ENCODE results near the gene CRB2. TPM values are rescaled to one million over a fixed set of nuclear protein-coding genes. Genes with fewer than 3 reads are reported as not detected.

The CRB2 gene
- total RNA-seq, 2 experiments from 2014 or later = not detected

GRCh38 chr9:123320814-123321213 is 35.2 kb upstream of the CRB2 start:
- POLR2A ChIA-PET = interaction anchor here (1.0 to 1.8 kb wide), 2 partner anchors 16 to 19 kb away, joined by 4 to 5 read pairs; no protein-coding TSS in a partner anchor

GRCh38 chr9:123321616-123322272 is 34.3 kb upstream of the CRB2 start:
- Mint-ChIP-seq H3K36me3 (ENCODE audit: low read depth) (no peaks in the 10 kb centered on the region), H3K9me3 (ENCODE audit: insufficient read depth) (no peaks in the 10 kb centered on the region), H3K27me3 (ENCODE audit: low read depth) (peaks cover 2% of the 10 kb centered on the region), H3K4me1 (ENCODE audit: low read depth) (peaks cover 63% of the 10 kb centered on the region), H3K4me3 (no peak overlapping the region), H3K27ac (peak overlapping the region; percentile 98)
- no peak for ATAC-seq
- POLR2A ChIA-PET = interaction anchor here (0.6 to 2.9 kb wide), 4 partner anchors 17 to 50 kb away, joined by 3 to 43 read pairs (median 6); no protein-coding TSS in a partner anchor
- DNase-seq = no peak
- CTCF ChIA-PET = interaction anchor here (1.9 kb wide), 1 partner anchor 17 kb away, joined by 8 read pairs; no protein-coding TSS in a partner anchor

More at GRCh38 chr9:123320814-123321213, 35.2 kb upstream of the CRB2 start:
- CTCF ChIA-PET = interaction anchor here (0.6 to 2.0 kb wide), 4 partner anchors 11 to 34 kb away, joined by 3 to 6 read pairs (median 4); no protein-coding TSS in a partner anchor
- DNase-seq = no peak
- peaks cover 54% of the 10 kb centered on the region for H3K4me1 Mint-ChIP-seq (ENCODE audit: low read depth)
- H3K36me3 Mint-ChIP-seq (ENCODE audit: low read depth) = no peaks in the 10 kb centered on the region
- no peak for ATAC-seq
- H3K27me3 Mint-ChIP-seq (ENCODE audit: low read depth) = peaks cover 2% of the 10 kb centered on the region
- no peak overlapping the region for H3K4me3 Mint-ChIP-seq
- H3K27ac Mint-ChIP-seq = peak overlapping the region; percentile 98
- no peaks in the 10 kb centered on the region for H3K9me3 Mint-ChIP-seq (ENCODE audit: insufficient read depth)

- H3K9me3 Mint-ChIP-seq (ENCODE audit: insufficient read depth) = no peaks in the 10 kb centered on the region
- peak overlapping the region; percentile 98 for H3K27ac Mint-ChIP-seq
- ChIA-PET POLR2A (interaction anchor here (0.6 to 2.9 kb wide), 6 partner anchors 9 to 40 kb away, joined by 3 to 43 read pairs (median 5); no protein-coding TSS in a partner anchor), CTCF (interaction anchor here (1.0 to 2.1 kb wide), 5 partner anchors 17 to 54 kb away, joined by 3 to 9 read pairs (median 3); no protein-coding TSS in a partner anchor)
- DNase-seq (peak; percentile 84), ATAC-seq (peak; percentile 88)
- H3K27me3 Mint-ChIP-seq (ENCODE audit: low read depth) = no peaks in the 10 kb centered on the region
- H3K36me3 Mint-ChIP-seq (ENCODE audit: low read depth) = no peaks in the 10 kb centered on the region
- peak overlapping the region; percentile 47 for H3K4me3 Mint-ChIP-seq
- H3K4me1 Mint-ChIP-seq (ENCODE audit: low read depth) = peaks cover 63% of the 10 kb centered on the region
Observed at GRCh38 chr9:123322273-123323195, 33.5 kb upstream of the CRB2 start.

- Mint-ChIP-seq H3K9me3 (ENCODE audit: insufficient read depth) (no peaks in the 10 kb centered on the region), H3K4me1 (ENCODE audit: low read depth) (peaks cover 57% of the 10 kb centered on the region), H3K36me3 (ENCODE audit: low read depth) (no peaks in the 10 kb centered on the region), H3K27me3 (ENCODE audit: low read depth) (no peaks in the 10 kb centered on the region), H3K27ac (peak overlapping the region; percentile 98), H3K4me3 (peak overlapping the region; percentile 47)
- CTCF ChIA-PET = interaction anchor here (1.0 to 2.1 kb wide), 5 partner anchors 16 to 54 kb away, joined by 3 to 9 read pairs (median 3); no protein-coding TSS in a partner anchor
- DNase-seq = no peak
- no peak for ATAC-seq
- POLR2A ChIA-PET = interaction anchor here (0.6 to 2.9 kb wide), 7 partner anchors 10 to 260 kb away, joined by 3 to 43 read pairs (median 4); no protein-coding TSS in a partner anchor
Observed at GRCh38 chr9:123323196-123324013, 32.6 kb upstream of the CRB2 start.

DNA sequence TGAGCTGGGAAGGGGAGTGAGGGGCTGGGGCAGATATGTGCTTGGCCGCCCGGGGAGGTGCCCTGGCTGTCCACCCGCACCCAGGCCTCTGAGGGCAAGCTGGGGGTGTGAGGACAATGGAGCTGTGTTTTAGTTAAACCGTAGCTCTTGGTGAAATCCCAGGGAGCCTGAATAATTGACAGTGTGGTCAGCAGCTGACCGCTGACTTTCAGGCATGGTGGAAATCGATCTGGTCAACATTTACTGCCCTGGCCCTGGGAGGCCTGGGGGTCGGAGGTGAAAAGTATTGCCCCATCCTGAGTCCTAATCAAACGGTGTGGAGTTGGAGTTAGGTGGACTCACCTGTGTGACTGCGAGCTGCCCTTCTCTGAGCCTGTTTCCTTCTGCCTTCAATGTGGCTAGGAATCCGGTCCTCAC is 31.2 kb upstream of the CRB2 start:
- H3K4me3 Mint-ChIP-seq = no peak overlapping the region
- peak overlapping the region; percentile 17 for H3K27ac Mint-ChIP-seq
- peaks cover 59% of the 10 kb centered on the region for H3K4me1 Mint-ChIP-seq (ENCODE audit: low read depth)
- DNase-seq = no peak
- no peaks in the 10 kb centered on the region for H3K9me3 Mint-ChIP-seq (ENCODE audit: insufficient read depth)
- ChIA-PET POLR2A (interaction anchor here (0.6 to 1.2 kb wide), 2 partner anchors 20 to 65 kb away, joined by 3 read pairs; no protein-coding TSS in a partner anchor), CTCF (interaction anchor here (3.3 kb wide), 1 partner anchor 15 kb away, joined by 14 read pairs; no protein-coding TSS in a partner anchor)
- H3K36me3 Mint-ChIP-seq (ENCODE audit: low read depth) = no peaks in the 10 kb centered on the region
- H3K27me3 Mint-ChIP-seq (ENCODE audit: low read depth) = no peaks in the 10 kb centered on the region
- ATAC-seq = no peak

DNA sequence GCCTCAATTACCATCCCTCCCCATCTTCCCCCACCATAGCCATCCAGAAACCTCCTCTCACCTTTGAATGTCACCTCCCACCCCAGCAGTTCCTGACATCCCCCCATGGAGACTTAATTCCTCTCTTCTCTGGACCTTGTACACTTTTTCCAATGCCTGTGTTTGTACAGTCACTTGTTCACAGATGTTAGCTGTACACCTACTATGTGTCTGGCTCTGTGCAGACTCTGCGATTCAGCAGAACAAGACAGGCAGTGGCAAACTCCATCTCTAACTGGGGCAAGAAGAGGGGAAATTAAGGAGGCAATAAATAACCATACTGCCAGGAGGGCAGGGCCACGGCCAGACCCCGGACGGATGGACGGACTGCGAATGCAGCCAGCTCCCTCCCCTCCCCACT is 29.8 kb upstream of the CRB2 start:
- peaks cover 58% of the 10 kb centered on the region for H3K4me1 Mint-ChIP-seq (ENCODE audit: low read depth)
- peak overlapping the region; percentile 30 for H3K27ac Mint-ChIP-seq
- no peaks in the 10 kb centered on the region for H3K27me3 Mint-ChIP-seq (ENCODE audit: low read depth)
- POLR2A ChIA-PET = interaction anchor here (1.0 kb wide), 1 partner anchor 14 kb away, joined by 4 read pairs; no protein-coding TSS in a partner anchor
- no peaks in the 10 kb centered on the region for H3K9me3 Mint-ChIP-seq (ENCODE audit: insufficient read depth)
- no peak overlapping the region for H3K4me3 Mint-ChIP-seq
- CTCF ChIA-PET = interaction anchor here (1.2 to 3.3 kb wide), 2 partner anchors 13 to 29 kb away, joined by 4 to 14 read pairs; no protein-coding TSS in a partner anchor
- no peak for ATAC-seq
- no peaks in the 10 kb centered on the region for H3K36me3 Mint-ChIP-seq (ENCODE audit: low read depth)
- no peak for DNase-seq

DNA sequence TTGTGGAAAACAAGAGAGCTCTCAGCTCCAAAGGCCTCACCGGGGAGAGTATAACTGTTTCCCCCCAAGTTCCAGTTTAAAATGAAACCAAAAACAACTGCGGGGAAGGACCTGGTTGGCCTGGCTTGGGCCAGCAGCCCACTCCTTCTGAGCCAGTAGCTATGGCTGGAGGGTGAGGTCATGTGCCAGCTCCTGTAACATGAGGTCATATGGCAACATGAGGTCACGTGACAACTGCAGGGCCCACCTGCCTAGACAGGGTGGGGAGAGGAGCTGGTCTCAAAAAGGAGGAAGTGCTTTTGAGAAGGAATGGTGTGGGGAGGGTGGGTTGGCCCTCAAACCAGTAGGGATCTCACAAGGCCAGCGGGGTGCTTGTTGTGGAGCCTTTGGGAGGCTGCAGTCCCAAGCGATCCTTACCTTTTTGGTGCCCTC is 29.3 kb upstream of the CRB2 start:
- H3K36me3 Mint-ChIP-seq (ENCODE audit: low read depth) = no peaks in the 10 kb centered on the region
- no peaks in the 10 kb centered on the region for H3K9me3 Mint-ChIP-seq (ENCODE audit: insufficient read depth)
- POLR2A ChIA-PET = interaction anchor here (1.0 kb wide), 1 partner anchor 13 kb away, joined by 4 read pairs; no protein-coding TSS in a partner anchor
- ATAC-seq = no peak
- peaks cover 53% of the 10 kb centered on the region for H3K4me1 Mint-ChIP-seq (ENCODE audit: low read depth)
- no peak overlapping the region for H3K27ac Mint-ChIP-seq
- CTCF ChIA-PET = interaction anchor here (1.2 to 3.3 kb wide), 2 partner anchors 13 to 28 kb away, joined by 4 to 14 read pairs; no protein-coding TSS in a partner anchor
- H3K4me3 Mint-ChIP-seq = no peak overlapping the region
- no peak for DNase-seq
- no peaks in the 10 kb centered on the region for H3K27me3 Mint-ChIP-seq (ENCODE audit: low read depth)

GRCh38 chr9:123327697-123328100 is 28.3 kb upstream of the CRB2 start:
- POLR2A ChIA-PET = interaction anchor here (0.9 kb wide), 1 partner anchor 12 kb away, joined by 7 read pairs; no protein-coding TSS in a partner anchor
- CTCF ChIA-PET = interaction anchor here (3.3 kb wide), 1 partner anchor 12 kb away, joined by 14 read pairs; no protein-coding TSS in a partner anchor
- peak overlapping the region; percentile 31 for H3K27ac Mint-ChIP-seq
- H3K9me3 Mint-ChIP-seq (ENCODE audit: insufficient read depth) = no peaks in the 10 kb centered on the region
- no peak overlapping the region for H3K4me3 Mint-ChIP-seq
- no peaks in the 10 kb centered on the region for H3K27me3 Mint-ChIP-seq (ENCODE audit: low read depth)
- no peak for DNase-seq
- H3K36me3 Mint-ChIP-seq (ENCODE audit: low read depth) = no peaks in the 10 kb centered on the region
- ATAC-seq = no peak
- H3K4me1 Mint-ChIP-seq (ENCODE audit: low read depth) = peaks cover 43% of the 10 kb centered on the region

DNA sequence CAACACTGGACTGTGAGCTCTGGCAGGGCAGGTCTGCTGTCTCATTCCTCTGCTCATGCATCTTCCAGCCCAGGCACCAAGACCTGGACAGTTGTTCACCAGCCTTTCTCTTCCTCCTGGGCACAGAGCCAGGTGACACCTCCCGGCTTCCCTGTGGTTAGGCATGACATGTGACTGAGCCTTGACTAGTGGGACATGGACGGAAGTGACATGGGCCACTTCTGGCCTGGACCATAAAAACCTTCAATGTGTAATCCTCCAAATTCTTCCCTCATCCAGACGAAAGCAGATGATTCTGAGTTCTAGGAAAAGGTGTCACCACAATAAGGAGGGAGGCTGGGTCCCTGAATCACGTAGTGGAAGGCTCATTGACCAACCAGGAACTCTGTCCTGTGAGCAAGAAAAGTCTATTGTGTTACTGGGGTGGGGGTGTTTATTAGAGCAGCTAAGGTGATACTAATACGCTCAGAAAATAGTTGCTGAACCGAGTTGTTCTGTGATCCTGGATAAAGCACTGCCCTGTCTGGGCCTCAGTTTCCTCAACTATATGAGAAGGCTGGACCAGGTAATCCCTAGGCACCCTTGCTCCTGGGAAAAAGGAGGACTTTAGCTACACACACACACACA is 26.6 kb upstream of the CRB2 start:
- ChIA-PET CTCF (interaction anchor here (1.5 kb wide), 1 partner anchor 21 kb away, joined by 5 read pairs; no protein-coding TSS in a partner anchor), POLR2A (interaction anchor here (0.7 to 2.8 kb wide), 2 partner anchors 10 to 416 kb away, joined by 4 to 10 read pairs; partner anchors contain the start of gene ZBTB6)
- no peaks in the 10 kb centered on the region for H3K9me3 Mint-ChIP-seq (ENCODE audit: insufficient read depth)
- ATAC-seq (no peak), DNase-seq (no peak)
- no peaks in the 10 kb centered on the region for H3K27me3 Mint-ChIP-seq (ENCODE audit: low read depth)
- H3K4me1 Mint-ChIP-seq (ENCODE audit: low read depth) = peaks cover 29% of the 10 kb centered on the region
- H3K36me3 Mint-ChIP-seq (ENCODE audit: low read depth) = no peaks in the 10 kb centered on the region
- no peak overlapping the region for H3K27ac Mint-ChIP-seq
- no peak overlapping the region for H3K4me3 Mint-ChIP-seq

Measured in activated CD8-positive, alpha-beta T cell treated with anti-CD3 and anti-CD28 coated beads, Interleukin-2, amount 10 ng/mL, durations not matched to agents 7 days and 5 days (primary cell).